Placental epithelial cell (primary cell): ENCODE measurements around the gene CT47B1. TPM values are rescaled to one million over a fixed set of nuclear protein-coding genes. Genes with fewer than 3 reads are reported as not detected.

ENCODE experiments used
- small RNA-seq: library from RNA; depleted of rRNA; stranded (forward); fragments of <200 nt; gene quantifications from one replicate; pipeline ENCODE3, GENCODE V24; 2012
- total RNA-seq: library from RNA; depleted of rRNA; stranded (reverse); fragments of >200 nt; gene quantifications from 2 replicates; pipeline ENCODE4 v1.2.3, GENCODE V29; 2012

CT47B1 gene
- not detected in 2 replicates for total RNA-seq

DNA sequence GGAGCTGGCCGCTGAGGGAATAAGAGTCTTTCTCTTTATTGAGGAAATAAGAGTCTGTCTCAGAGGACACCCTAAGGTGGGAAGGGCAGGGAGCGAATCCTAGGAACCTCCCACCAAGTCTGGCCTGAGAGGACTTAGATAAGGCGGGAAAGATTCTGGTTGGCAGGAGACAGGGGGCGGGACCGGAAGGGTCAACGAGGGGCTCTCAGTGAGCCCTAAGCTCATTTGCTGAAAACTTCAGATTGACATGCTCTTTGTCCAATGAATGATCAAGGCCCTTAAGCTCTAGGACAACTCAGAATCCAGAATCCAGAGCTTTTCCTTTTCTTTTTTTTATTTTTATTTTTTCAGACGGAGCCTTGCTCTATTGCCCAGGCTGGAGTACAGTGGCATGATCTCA, at the start of gene CT47B1:
CT47B1 (minus strand) TSS at position 101 of the 400 bp plus-strand sequence. CDS start 196 bp downstream, outside the sequence.

Small RNA genes lying within 50 kb of the gene (small RNA-seq; reads per million reads assigned to genes)
- gene AC008162.1, result not detected

Other genes starting within 250 kb of the CT47B1 start
- 14.3 and 18.8 TPM in 2 replicates for gene C1GALT1C1, start 245.8 kb downstream of the CT47B1 start, total RNA-seq
- not detected in 2 replicates for gene CT47A11, start 61.3 kb upstream of the CT47B1 start, total RNA-seq
- gene CT47A10, start 66.2 kb upstream of the CT47B1 start, total RNA-seq, result not detected in 2 replicates
- gene CT47A9, start 71.0 kb upstream of the CT47B1 start, total RNA-seq, result not detected in 2 replicates
- not detected in 2 replicates for gene CT47A8, start 75.9 kb upstream of the CT47B1 start, total RNA-seq
- not detected in 2 replicates for gene CT47A7, start 80.7 kb upstream of the CT47B1 start, total RNA-seq
- gene CT47A6, start 85.6 kb upstream of the CT47B1 start, total RNA-seq, result not detected in 2 replicates
- gene CT47A5, start 90.5 kb upstream of the CT47B1 start, total RNA-seq, result not detected in 2 replicates
- gene CT47A4, start 95.3 kb upstream of the CT47B1 start, total RNA-seq, result not detected in 2 replicates
- not detected in 2 replicates for gene CT47A3, start 100.2 kb upstream of the CT47B1 start, total RNA-seq
- gene CT47A2, start 105.1 kb upstream of the CT47B1 start, total RNA-seq, result not detected in 2 replicates
- gene CT47A1, start 109.9 kb upstream of the CT47B1 start, total RNA-seq, result not detected in 2 replicates
- 0.54 and 0.79 TPM in 2 replicates for gene GLUD2, start 171.7 kb upstream of the CT47B1 start, total RNA-seq